SK-N-SH (cell line): ENCODE results near the gene FMN1. TPM values are rescaled to one million over a fixed set of nuclear protein-coding genes. Genes with fewer than 3 reads are reported as not detected.

ENCODE experiments used
- CTCF ChIA-PET: fragments of 300-600, 350-600 bp; formaldehyde crosslinking; extraction: SDS; loops from one replicate; lab custom pipeline; 2021; lab: Yijun Ruan, JAX
- POLR2A ChIA-PET: fragments of 350-600 bp; sonication (Branson Sonifier 250); formaldehyde crosslinking; extraction: SDS; loops from one replicate; lab custom pipeline; 2020; ENCODE audit warnings: antibody characterized with exemption, inconsistent platforms; lab: Yijun Ruan, JAX
- DNase-seq: peaks from one replicate; pipeline ENCODE4 v3.0.0; 2012
- H2AFZ ChIP-seq: fragments of 200-600 bp; sonication (generic); 2 replicates; pipeline ENCODE4 v1.8.1; 2016; ENCODE audit warnings: antibody characterized with exemption, mild to moderate bottlenecking, low read depth
- H3F3A ChIP-seq: fragments of 200-600 bp; sonication (generic); replicated peaks from 2 replicates; pipeline ENCODE3; 2016; ENCODE audit warnings: antibody characterized with exemption, mild to moderate bottlenecking; ENCODE audit not compliant: insufficient read depth
- H3K27ac ChIP-seq, 2 experiments: fragments of 200-500 bp in 1 of 2; fragments of 200-600 bp in 1 of 2; sonication (Bioruptor generic) in 1 of 2; sonication (generic), shearing (Covaris generic) in 1 of 2; 2 replicates each; pipeline versions ENCODE4 v1.5.1 to v1.6.1; 2014 to 2016; ENCODE audit warnings: low read depth in 2 of 2, inconsistent platforms in 1 of 2, low read length in 1 of 2, mild to moderate bottlenecking in 1 of 2, mixed read lengths in 1 of 2
- H3K27me3 ChIP-seq: fragments of 200-600 bp; sonication (generic), shearing (Covaris generic); 2 replicates; pipeline ENCODE4 v1.6.1; 2016; ENCODE audit warnings: mixed run types; ENCODE audit not compliant: insufficient read depth
- H3K36me3 ChIP-seq, 2 experiments: fragments of 200-500 bp in 1 of 2; fragments of 200-600 bp in 1 of 2; sonication (Bioruptor generic) in 1 of 2; sonication (generic) in 1 of 2; replicated peaks in 1 of 2; 2 replicates each; pipeline versions ENCODE3 to v1.5.1; 2014 to 2016; ENCODE audit warnings: low read length in 1 of 2, mild to moderate bottlenecking in 1 of 2; ENCODE audit not compliant: insufficient read depth in 2 of 2, control insufficient read depth in 1 of 2
- H3K4me1 ChIP-seq, 2 experiments: fragments of 200-500 bp in 1 of 2; fragments of 200-600 bp in 1 of 2; sonication (Bioruptor generic) in 1 of 2; sonication (generic), shearing (Covaris generic) in 1 of 2; 2 replicates each; pipeline versions ENCODE4 v1.5.1 to v1.6.1; 2014 to 2016; ENCODE audit warnings: low read depth in 1 of 2, low read length in 1 of 2, mixed run types in 1 of 2; ENCODE audit not compliant: insufficient read depth in 2 of 2, control insufficient read depth in 1 of 2
- H3K4me2 ChIP-seq: fragments of 200-600 bp; sonication (generic), shearing (Covaris generic); 2 replicates; pipeline ENCODE4 v1.6.1; 2017; ENCODE audit warnings: mixed run types
- H3K4me3 ChIP-seq, 2 experiments: fragments of 200-500 bp in 1 of 2; fragments of 200-600 bp in 1 of 2; sonication (Bioruptor generic) in 1 of 2; sonication (generic), shearing (Covaris generic) in 1 of 2; 2 replicates each; pipeline versions ENCODE4 v1.5.1 to v1.8.1; 2014 to 2016; ENCODE audit warnings: low read depth in 2 of 2, inconsistent platforms in 1 of 2, low read length in 1 of 2, mild to moderate bottlenecking in 1 of 2, mixed read lengths in 1 of 2, moderate library complexity in 1 of 2
- H3K79me2 ChIP-seq: fragments of 200-600 bp; sonication (generic); 2 replicates; pipeline ENCODE4 v1.8.1; 2017; ENCODE audit warnings: mild to moderate bottlenecking; ENCODE audit not compliant: insufficient read depth
- H3K9ac ChIP-seq: fragments of 200-600 bp; sonication (generic); 2 replicates; pipeline ENCODE4 v1.6.1; 2017; ENCODE audit warnings: mixed run types
- H3K9me2 ChIP-seq: fragments of 200-600 bp; sonication (generic); 2 replicates; pipeline ENCODE4 v1.6.1; 2017; ENCODE audit warnings: mixed run types
- H3K9me3 ChIP-seq: fragments of 200-600 bp; sonication (generic); 2 replicates; pipeline ENCODE4 v1.6.1; 2017; ENCODE audit warnings: mixed run types, mild to moderate bottlenecking, moderate library complexity
- H4K20me1 ChIP-seq: fragments of 200-600 bp; sonication (generic); 2 replicates; pipeline ENCODE4 v1.6.1; 2017; ENCODE audit warnings: mild to moderate bottlenecking, mixed run types; ENCODE audit not compliant: insufficient read depth
- EP300 ChIP-seq, 2 experiments: IDR thresholded peaks; 2 replicates each; pipeline versions ENCODE4 v1.4.0 to v1.6.1; 2012; ENCODE audit warnings: borderline replicate concordance in 1 of 2, low read depth in 1 of 2, low read length in 1 of 2
- EZH2phosphoT487 ChIP-seq: fragments of 200-600 bp; sonication (generic); IDR thresholded peaks from 2 replicates; pipeline ENCODE4 v1.6.1; 2017; ENCODE audit warnings: low read depth, mixed run types, mild to moderate bottlenecking, antibody characterized with exemption, moderate library complexity, borderline replicate concordance
- IRF3 ChIP-seq: fragments of 150-350 bp; IDR thresholded peaks from 2 replicates; pipeline ENCODE4 v1.6.1; 2016; ENCODE audit warnings: mild to moderate bottlenecking, low read depth, low read length
- MAX ChIP-seq: IDR thresholded peaks from 2 replicates; pipeline ENCODE4 v1.4.0; 2012; ENCODE audit warnings: low read depth
- MXI1 ChIP-seq: IDR thresholded peaks from 2 replicates; pipeline ENCODE4 v1.6.1; 2012; ENCODE audit warnings: mild to moderate bottlenecking, low read depth, low read length, improper control_type of control experiment
- NFIC ChIP-seq: IDR thresholded peaks from 2 replicates; pipeline ENCODE4 v1.4.0; 2012; ENCODE audit warnings: borderline replicate concordance
- PBX3 ChIP-seq: IDR thresholded peaks from 2 replicates; pipeline ENCODE4; 2012
- RAD21 ChIP-seq: IDR thresholded peaks from 2 replicates; pipeline ENCODE4 v1.6.1; 2012; ENCODE audit warnings: mild to moderate bottlenecking, low read length
- RCOR1 ChIP-seq: fragments of 150-350 bp; IDR thresholded peaks from 2 replicates; pipeline ENCODE4 v1.6.1; 2017; ENCODE audit warnings: antibody characterized with exemption, low read length
- RFX5 ChIP-seq: IDR thresholded peaks from 2 replicates; pipeline ENCODE4 v1.6.1; 2012; ENCODE audit warnings: mild to moderate bottlenecking, improper control_type of control experiment, low read length
- ZBTB33 ChIP-seq: IDR thresholded peaks from 2 replicates; pipeline ENCODE4 v1.4.0; 2012; ENCODE audit warnings: low read depth, borderline replicate concordance
- WGBS: methylation state at CpG from one replicate; pipeline ENCODE4 v1.1.6; 2017; ENCODE audit warnings: low lambda C conversion rate; 5-methylcytosine and 5-hydroxymethylcytosine counted together
- polyA plus RNA-seq, 3 experiments: library from polyadenylated mRNA; depleted of rRNA; stranded (reverse); fragments of >200 nt; gene quantifications; 2 replicates each; pipeline ENCODE4 v1.2.3, GENCODE V29; 2012
- TF ChIP-seq, protein P1 (sequence below): IDR thresholded peaks from 2 replicates; pipeline ENCODE4 v1.4.0; 2012; ENCODE audit warnings: low read depth, borderline replicate concordance
- TF ChIP-seq, protein P2 (sequence below): fragments of 150-350 bp; IDR thresholded peaks from 2 replicates; pipeline ENCODE4 v1.6.1; 2017; ENCODE audit warnings: antibody characterized with exemption, low read length, low read depth, borderline replicate concordance
- TF ChIP-seq, protein P3 (sequence below): IDR thresholded peaks from 2 replicates; pipeline ENCODE4 v1.6.1; 2012; ENCODE audit warnings: mild to moderate bottlenecking, low read depth, low read length, moderate library complexity

The FMN1 gene
- polyA plus RNA-seq, 1 of the 3 experiments (the other 2 are of a cell fraction), result 9.1 TPM

GRCh38 chr15:33046329-33046728, 148.2 kb downstream of the FMN1 start:
- Histone ChIP-seq H2AFZ (no peak overlapping the region), H3K27me3 (no peaks in the 10 kb centered on the region), H3K9me2 (no peaks in the 10 kb centered on the region), H3K4me1 (peaks cover 0 to 3% of the 10 kb centered on the region in 2 experiments; a peak in 1 of 4 replicates), H3K4me3 (no peak overlapping the region), H3K9ac (no peak overlapping the region), H3K27ac (no peak overlapping the region), H3K79me2 (peaks cover 99% of the 10 kb centered on the region), H3K36me3 (peaks cover 9 to 62% of the 10 kb centered on the region in 2 experiments), H3K9me3 (peaks cover 6% of the 10 kb centered on the region; the same call in 1 of the 2 replicates), H3F3A (peaks cover 24% of the 10 kb centered on the region), H3K4me2 (no peak overlapping the region), H4K20me1 (peaks cover 39% of the 10 kb centered on the region)
- WGBS, result 74% methylated on average over 2 of the region's 2 CpGs
- POLR2A ChIA-PET, result no interaction called here
- DNase-seq, result no peak
- CTCF ChIA-PET, result no interaction called here
- TF ChIP-seq ZBTB33, result no peak
- TF ChIP-seq EZH2phosphoT487, result no peak
- no peak for TF ChIP-seq MAX
- TF ChIP-seq RAD21, result no peak
- TF ChIP-seq, protein P1, sequence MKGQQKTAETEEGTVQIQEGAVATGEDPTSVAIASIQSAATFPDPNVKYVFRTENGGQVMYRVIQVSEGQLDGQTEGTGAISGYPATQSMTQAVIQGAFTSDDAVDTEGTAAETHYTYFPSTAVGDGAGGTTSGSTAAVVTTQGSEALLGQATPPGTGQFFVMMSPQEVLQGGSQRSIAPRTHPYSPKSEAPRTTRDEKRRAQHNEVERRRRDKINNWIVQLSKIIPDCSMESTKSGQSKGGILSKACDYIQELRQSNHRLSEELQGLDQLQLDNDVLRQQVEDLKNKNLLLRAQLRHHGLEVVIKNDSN, result no peak
- no peak for TF ChIP-seq RCOR1
- no peak for TF ChIP-seq MXI1
- no peak for TF ChIP-seq EP300 (IDR thresholded peaks at IDR 0.05; ENCODE audit: borderline replicate concordance in 1 of 2, low read depth in 1 of 2, low read length in 1 of 2)
- TF ChIP-seq, protein P2, sequence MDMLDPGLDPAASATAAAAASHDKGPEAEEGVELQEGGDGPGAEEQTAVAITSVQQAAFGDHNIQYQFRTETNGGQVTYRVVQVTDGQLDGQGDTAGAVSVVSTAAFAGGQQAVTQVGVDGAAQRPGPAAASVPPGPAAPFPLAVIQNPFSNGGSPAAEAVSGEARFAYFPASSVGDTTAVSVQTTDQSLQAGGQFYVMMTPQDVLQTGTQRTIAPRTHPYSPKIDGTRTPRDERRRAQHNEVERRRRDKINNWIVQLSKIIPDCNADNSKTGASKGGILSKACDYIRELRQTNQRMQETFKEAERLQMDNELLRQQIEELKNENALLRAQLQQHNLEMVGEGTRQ, result no peak
- TF ChIP-seq PBX3, result no peak
- no peak for TF ChIP-seq RFX5
- TF ChIP-seq IRF3, result no peak
- TF ChIP-seq NFIC, result no peak
- TF ChIP-seq, protein P3, sequence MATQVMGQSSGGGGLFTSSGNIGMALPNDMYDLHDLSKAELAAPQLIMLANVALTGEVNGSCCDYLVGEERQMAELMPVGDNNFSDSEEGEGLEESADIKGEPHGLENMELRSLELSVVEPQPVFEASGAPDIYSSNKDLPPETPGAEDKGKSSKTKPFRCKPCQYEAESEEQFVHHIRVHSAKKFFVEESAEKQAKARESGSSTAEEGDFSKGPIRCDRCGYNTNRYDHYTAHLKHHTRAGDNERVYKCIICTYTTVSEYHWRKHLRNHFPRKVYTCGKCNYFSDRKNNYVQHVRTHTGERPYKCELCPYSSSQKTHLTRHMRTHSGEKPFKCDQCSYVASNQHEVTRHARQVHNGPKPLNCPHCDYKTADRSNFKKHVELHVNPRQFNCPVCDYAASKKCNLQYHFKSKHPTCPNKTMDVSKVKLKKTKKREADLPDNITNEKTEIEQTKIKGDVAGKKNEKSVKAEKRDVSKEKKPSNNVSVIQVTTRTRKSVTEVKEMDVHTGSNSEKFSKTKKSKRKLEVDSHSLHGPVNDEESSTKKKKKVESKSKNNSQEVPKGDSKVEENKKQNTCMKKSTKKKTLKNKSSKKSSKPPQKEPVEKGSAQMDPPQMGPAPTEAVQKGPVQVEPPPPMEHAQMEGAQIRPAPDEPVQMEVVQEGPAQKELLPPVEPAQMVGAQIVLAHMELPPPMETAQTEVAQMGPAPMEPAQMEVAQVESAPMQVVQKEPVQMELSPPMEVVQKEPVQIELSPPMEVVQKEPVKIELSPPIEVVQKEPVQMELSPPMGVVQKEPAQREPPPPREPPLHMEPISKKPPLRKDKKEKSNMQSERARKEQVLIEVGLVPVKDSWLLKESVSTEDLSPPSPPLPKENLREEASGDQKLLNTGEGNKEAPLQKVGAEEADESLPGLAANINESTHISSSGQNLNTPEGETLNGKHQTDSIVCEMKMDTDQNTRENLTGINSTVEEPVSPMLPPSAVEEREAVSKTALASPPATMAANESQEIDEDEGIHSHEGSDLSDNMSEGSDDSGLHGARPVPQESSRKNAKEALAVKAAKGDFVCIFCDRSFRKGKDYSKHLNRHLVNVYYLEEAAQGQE, result no peak
